Measurements from ENCODE around the gene RASGRF1. TPM values are rescaled to one million over a fixed set of nuclear protein-coding genes. Genes with fewer than 3 reads are reported as not detected.
A peak's percentile ranks its signal among the peaks of the same experiment; 100 is the strongest.

RASGRF1 gene
- total RNA-seq, 4 donors from 2014 or later, result 0.80 TPM; not detected in 3

DNA sequence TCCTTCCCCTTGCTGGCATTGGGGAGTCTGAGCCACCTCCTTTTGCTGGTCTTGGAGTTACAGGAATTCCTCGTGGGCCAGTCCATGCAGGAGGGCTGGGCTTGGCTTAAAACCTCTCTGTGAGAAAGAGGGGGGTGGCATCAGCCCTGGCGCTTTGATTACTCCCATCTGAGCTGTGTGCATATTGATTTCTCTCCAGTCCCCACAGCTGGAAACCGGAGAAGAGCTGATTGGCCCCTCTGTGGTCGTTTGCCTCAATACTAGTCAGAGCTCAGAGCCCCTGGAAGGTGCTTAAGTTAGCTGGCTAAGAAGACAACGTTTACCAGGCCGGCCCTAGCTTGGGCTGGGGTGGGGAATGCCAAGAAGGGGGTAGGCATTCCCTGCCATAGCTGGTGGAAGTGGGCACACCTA is 4.0 kb upstream of the RASGRF1 start:
- peaks cover 64% of the 10 kb centered on the region for H3K27me3 ChIP-seq
- WGBS, result 10% methylated on average over 5 of the region's 6 CpGs

DNA sequence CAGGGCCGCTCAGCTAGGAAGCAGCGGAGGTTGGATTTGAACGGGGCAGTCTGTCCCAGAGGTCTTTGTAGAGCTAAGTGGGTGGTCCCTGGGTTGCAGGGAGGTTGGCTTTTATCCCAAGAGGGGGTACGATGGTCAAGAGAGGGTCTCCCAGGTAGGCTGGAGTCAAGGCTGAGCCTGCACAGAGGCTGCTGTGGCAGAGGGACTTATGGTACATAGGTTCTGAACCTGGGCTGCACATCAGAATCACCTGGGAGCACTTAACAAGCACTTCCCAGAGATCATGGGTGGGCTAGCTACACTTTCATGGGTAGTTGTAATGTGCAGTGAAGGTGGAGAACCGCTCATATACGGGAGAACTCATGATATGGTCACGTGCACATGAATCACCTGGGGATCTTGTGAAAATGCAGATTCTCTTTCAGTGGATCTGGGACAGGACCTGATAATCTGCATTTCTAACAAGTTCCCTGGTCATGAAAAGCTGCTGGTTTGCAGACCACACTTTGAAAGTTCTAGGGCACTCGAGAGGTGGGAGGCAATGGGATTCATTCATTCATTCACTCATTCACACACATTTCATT is 2.9 kb upstream of the RASGRF1 start:
- Histone ChIP-seq H3K4me3 (no peak overlapping the region), H3K27me3 (peaks cover 66% of the 10 kb centered on the region), H3K9me3 (no peaks in the 10 kb centered on the region), H3K27ac (no peak overlapping the region), H3K36me3 (no peaks in the 10 kb centered on the region), H3K4me1 (peaks cover 25% of the 10 kb centered on the region)
- peak in 1 of 2 donors; percentile 32 for DNase-seq (ENCODE audit: low spot score in 2 of 2)
- 62% methylated on average over 7 of the region's 8 CpGs for WGBS
- TF ChIP-seq POLR2A (IDR thresholded peaks at IDR 0.05) (no peak), POLR2AphosphoS5 (IDR thresholded peaks at IDR 0.05) (no peak), EP300 (IDR thresholded peaks at IDR 0.05) (no peak)
- TF ChIP-seq, protein P1, sequence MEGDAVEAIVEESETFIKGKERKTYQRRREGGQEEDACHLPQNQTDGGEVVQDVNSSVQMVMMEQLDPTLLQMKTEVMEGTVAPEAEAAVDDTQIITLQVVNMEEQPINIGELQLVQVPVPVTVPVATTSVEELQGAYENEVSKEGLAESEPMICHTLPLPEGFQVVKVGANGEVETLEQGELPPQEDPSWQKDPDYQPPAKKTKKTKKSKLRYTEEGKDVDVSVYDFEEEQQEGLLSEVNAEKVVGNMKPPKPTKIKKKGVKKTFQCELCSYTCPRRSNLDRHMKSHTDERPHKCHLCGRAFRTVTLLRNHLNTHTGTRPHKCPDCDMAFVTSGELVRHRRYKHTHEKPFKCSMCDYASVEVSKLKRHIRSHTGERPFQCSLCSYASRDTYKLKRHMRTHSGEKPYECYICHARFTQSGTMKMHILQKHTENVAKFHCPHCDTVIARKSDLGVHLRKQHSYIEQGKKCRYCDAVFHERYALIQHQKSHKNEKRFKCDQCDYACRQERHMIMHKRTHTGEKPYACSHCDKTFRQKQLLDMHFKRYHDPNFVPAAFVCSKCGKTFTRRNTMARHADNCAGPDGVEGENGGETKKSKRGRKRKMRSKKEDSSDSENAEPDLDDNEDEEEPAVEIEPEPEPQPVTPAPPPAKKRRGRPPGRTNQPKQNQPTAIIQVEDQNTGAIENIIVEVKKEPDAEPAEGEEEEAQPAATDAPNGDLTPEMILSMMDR (IDR thresholded peaks at IDR 0.05), result no peak

More for the DNA sequence above, 4.0 kb upstream of the RASGRF1 start:
- DNase-seq (ENCODE audit: low spot score in 2 of 2), result peak in 1 of 2 donors; percentile 23
- no peak overlapping the region for H3K27ac ChIP-seq
- no peak overlapping the region for H3K4me3 ChIP-seq
- no peaks in the 10 kb centered on the region for H3K36me3 ChIP-seq
- TF ChIP-seq, protein P1 (IDR thresholded peaks at IDR 0.05), result no peak
- no peak for TF ChIP-seq POLR2AphosphoS5 (IDR thresholded peaks at IDR 0.05)
- peaks cover 20% of the 10 kb centered on the region for H3K4me1 ChIP-seq
- H3K9me3 ChIP-seq, result no peaks in the 10 kb centered on the region

DNA sequence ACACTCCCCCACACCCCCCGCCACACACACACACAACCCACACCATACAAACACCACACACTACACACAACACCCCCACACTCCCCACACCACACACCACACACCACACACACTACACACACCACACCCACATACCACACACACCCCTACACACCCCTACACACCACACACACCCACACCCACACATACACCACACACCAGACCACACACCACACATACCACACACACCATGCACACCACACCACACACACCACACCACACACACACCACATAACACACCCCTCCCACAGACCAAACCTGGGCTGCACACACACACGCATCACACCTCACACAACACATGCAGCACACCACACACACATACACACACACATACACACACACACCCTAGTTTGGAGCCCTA is 1.8 kb upstream of the RASGRF1 start:
- peaks cover 71% of the 10 kb centered on the region for H3K27me3 ChIP-seq
- no peaks in the 10 kb centered on the region for H3K9me3 ChIP-seq
- no peak for TF ChIP-seq POLR2A (IDR thresholded peaks at IDR 0.05)
- no peak for TF ChIP-seq EP300 (IDR thresholded peaks at IDR 0.05)
- no peak for TF ChIP-seq POLR2AphosphoS5 (IDR thresholded peaks at IDR 0.05)
- TF ChIP-seq, protein P1 (IDR thresholded peaks at IDR 0.05), result no peak
- no peak overlapping the region for H3K27ac ChIP-seq
- H3K4me3 ChIP-seq, result no peak overlapping the region
- no peaks in the 10 kb centered on the region for H3K36me3 ChIP-seq
- peak in 1 of 2 donors; percentile 45 for DNase-seq (ENCODE audit: low spot score in 2 of 2)
- 38% methylated on average over 2 of the region's 2 CpGs for WGBS
- peaks cover 25% of the 10 kb centered on the region for H3K4me1 ChIP-seq

DNA sequence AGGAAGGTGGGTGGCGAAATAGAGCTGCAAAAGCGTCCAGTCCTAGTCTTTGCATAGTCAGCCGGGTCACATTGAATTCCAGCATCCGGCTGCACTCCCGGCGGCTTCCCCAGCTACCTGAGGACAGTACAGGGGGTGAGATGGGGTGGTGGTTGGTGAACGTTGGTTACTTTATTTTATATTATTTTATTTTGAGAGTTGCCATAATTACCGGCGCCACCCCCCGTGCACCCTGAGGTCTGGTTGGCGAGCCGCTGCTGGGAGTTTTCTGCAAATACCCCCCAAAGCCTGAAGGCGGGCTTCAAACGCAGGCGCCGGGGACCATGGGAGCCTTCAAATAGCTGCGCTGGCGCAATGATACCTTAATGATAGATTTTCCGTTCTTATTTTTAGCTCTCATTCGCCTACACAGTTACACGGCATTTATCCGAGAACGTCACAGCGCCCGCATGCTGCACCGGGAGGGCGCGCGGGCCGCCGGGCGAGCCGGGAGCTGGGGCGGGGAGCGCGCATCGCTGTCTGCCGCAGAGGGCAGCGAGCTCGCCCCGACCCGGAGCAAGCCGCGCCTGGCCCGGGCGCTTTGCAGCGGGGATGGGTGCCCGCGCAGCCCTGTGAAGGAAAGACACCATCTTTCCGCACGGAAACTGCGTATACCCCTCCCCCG is 756 bp upstream of the RASGRF1 start:
- Histone ChIP-seq H3K9me3 (no peaks in the 10 kb centered on the region), H3K27ac (no peak overlapping the region), H3K4me1 (peaks cover 25% of the 10 kb centered on the region), H3K36me3 (no peaks in the 10 kb centered on the region), H3K27me3 (peaks cover 79% of the 10 kb centered on the region), H3K4me3 (peak overlapping the region; percentile 34)
- WGBS, result 1% methylated on average over 26 of the region's 53 CpGs
- DNase-seq (ENCODE audit: low spot score in 2 of 2), result peak in 1 of 2 donors; percentile 68
- no peak for TF ChIP-seq POLR2A (IDR thresholded peaks at IDR 0.05)
- no peak for TF ChIP-seq EP300 (IDR thresholded peaks at IDR 0.05)
- TF ChIP-seq, protein P1 (IDR thresholded peaks at IDR 0.05), result no peak
- TF ChIP-seq POLR2AphosphoS5 (IDR thresholded peaks at IDR 0.05), result no peak

DNA sequence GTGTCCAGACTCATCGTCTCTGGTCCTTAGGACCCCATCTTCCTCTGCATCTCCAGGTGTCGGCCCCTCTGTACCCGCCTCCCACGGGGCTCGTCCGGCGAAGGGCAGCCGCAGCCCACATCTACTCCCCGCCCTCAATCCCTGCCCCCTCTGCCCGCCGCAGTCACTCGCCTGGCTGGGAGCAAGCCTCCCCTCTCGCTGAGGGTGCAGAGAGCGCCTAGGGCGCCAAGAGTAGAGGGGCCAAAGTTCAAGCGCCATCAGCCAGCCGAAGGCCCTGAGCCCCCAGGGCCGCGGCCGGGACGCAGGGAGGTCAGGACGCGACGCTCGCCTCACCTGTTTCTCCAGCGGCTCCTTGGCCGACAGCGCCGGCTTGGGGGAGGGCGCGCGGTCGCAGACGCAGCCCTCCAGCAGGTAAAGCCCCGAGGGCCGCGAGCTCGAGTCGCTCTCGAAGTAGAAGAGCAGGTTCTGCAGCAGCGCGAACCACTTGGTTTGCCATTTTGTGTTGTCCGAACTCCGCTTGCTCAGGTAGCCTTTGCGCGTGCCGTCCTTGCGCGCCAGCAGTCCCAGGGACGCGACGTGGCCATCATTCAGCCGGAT is 592 bp downstream of the RASGRF1 start:
- peaks cover 82% of the 10 kb centered on the region for H3K27me3 ChIP-seq
- H3K4me1 ChIP-seq, result peaks cover 25% of the 10 kb centered on the region
- 3% methylated on average over 26 of the region's 53 CpGs for WGBS
- H3K9me3 ChIP-seq, result no peaks in the 10 kb centered on the region
- TF ChIP-seq POLR2A (IDR thresholded peaks at IDR 0.05) (no peak), EP300 (IDR thresholded peaks at IDR 0.05) (no peak), POLR2AphosphoS5 (IDR thresholded peaks at IDR 0.05) (no peak)
- TF ChIP-seq, protein P1 (IDR thresholded peaks at IDR 0.05), result no peak
- no peaks in the 10 kb centered on the region for H3K36me3 ChIP-seq
- no peak overlapping the region for H3K27ac ChIP-seq
- peak overlapping the region; percentile 34 for H3K4me3 ChIP-seq
- peak in 1 of 2 donors; percentile 34 for DNase-seq (ENCODE audit: low spot score in 2 of 2)
